HG02759 (cell line): ENCODE data around the gene MAPKAPK3.
A peak's percentile ranks its signal among the peaks of the same experiment; 100 is the strongest.
"Not testable (repeated sequence)": the region's sequence is repeated elsewhere in the genome, so short reads cannot be mapped to it uniquely, and the experiment has no call there.

Source experiments
- ATAC-seq: cut with Tn5 transposase; IDR thresholded peaks from one replicate; pipeline ENCODE4 v1.9.1; 2021; ENCODE audit warnings: mild to moderate bottlenecking, moderate library complexity; ENCODE audit not compliant: unreplicated experiment

MAPKAPK3 gene

DNA sequence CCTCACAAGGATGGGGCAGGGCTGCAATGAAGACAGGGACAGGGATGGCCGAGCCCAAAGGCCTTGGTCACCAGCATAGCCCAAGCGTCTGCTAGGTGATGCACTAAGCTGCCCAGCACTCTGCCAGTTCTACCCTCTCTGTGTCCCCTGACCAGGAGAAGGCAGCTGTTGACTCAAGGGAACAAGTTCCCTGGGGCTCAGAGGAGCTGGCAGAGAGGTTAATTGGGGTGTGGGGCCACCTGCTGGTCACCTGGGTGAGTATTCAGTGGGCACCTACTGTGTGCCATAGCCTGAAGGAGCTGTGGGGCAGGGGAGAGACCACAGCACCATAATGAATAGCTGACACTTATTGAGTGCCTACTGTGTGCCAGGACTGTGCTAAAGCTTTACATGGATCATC, 35.8 kb downstream of the MAPKAPK3 start:
- peak; percentile 52 for ATAC-seq

DNA sequence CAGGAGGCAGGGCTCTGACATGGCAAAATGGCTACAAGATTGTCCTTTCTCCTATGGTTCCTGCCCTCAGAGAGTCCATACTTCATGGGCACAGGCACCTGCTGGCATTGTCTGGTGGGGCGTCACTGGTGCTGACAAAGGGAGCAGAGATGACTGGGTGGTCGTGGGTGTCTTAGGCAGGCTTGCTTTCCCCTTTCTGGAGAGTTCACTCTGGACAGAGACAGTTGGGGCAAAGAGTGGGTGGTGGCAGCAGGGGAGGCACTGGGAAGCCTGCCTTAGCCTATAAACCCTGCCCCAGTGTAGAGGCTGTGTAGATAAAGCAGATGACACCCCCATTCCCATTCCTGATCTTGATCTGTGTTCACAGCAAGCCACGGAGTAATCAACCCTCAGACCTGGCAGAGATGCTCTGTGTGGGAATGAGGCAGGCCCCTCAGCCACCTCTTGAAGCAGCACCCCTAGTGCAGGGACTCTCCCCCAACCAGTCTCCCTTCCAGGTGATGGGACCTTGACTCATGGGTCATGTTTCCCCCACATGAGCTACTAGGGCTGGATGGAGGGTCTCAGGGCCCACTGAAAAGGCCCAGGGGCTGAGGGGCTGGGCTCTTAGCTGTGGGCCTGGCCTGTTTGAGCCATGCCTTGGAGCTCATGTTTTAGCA, 37.1 kb downstream of the MAPKAPK3 start:
- ATAC-seq: no peak

DNA sequence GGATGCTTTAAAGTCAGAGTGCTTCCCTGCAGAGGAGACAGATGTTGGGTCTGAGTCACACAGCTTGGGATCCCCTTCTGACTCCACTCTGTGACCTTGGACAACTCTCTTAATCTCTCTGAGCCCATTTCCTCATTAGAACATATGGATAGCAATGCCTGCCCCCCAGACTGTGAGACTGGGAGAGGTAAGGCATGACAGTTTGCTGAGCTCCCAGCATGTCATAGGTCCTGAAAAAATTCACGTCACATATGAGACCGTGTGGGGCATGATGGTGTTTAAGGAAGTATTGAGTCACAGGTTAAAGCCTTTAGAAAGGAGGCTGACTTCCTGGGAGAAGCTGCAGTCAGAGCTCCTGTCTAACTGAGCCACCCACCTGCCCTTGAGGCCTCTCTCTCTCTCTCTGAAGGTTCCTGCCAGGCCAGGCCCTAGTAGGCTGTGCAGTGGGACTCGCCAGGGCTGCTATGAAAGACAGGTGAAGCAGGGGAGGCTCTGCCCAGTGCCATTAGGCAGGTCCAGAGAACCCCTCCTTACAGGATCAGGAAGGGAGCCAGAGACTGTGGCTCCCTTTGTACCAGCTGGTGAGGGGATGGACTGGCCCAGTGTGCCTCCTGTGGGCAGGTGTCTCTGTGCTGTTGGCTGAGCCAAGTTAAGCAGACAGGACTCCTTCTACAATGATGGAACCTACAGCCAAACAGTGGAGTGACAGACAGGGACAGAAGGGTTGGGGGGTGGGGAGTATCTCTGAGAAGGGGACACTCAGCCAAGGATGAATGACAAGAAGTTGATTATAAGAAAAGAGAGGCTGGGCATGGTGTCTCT, 38.3 kb downstream of the MAPKAPK3 start:
- ATAC-seq: no peak

DNA sequence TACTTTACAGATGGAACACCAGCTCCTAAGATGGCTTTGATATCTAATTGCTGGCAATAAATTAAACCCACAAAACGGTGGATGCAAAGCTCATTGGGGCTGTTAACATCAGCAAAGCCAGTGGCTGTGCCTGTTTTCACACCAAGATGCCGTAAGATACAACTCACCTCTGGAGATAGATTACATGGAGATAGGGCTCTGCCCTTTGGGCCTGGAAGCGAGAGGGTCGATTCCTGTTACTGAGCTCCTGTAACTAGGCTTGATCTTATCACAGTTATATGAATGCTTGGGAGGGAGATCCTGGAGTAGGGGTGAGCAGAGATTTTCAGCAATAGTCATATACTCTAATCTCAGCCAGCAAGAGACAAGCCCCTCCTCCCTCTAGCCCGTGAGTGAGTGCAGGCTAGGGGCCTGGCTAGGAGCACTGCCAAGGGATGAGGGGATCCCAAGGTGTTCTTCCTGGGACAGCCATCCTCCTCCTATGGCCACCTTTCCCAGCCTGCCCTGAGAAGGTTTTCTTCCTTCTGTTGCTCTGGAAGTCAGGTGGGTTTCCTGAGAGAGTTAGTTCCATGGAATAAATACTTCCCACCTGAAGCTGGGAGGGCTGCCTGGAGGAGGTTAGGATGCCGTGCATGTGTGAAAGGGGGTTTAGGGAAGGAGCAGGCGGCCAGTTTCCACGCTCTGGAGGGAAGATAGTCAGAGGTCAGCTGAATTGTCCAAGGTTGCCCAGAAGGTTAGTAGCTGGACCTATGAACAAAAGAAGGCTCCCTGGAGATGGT, 39.7 kb downstream of the MAPKAPK3 start:
- no peak for ATAC-seq

DNA sequence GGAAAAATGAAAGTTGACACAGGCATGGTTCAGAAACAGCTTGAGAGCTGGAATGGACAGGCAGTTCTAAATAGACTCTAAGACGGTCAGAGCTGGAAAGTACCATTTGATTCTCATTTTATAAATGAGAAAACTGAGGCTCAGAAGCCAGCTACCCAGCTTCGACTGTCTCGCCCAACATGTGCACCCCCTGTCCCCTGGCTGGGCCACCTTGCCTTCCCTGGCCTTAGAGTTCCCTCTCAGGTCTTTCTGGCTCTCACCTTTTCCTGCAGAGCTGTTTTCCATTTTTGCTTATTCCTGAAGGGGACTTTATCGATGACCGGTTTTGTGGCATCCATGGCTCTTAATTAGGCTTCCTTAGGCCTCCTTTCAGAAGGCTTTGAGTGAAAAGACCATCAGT, 40.5 kb downstream of the MAPKAPK3 start:
- no peak for ATAC-seq

DNA sequence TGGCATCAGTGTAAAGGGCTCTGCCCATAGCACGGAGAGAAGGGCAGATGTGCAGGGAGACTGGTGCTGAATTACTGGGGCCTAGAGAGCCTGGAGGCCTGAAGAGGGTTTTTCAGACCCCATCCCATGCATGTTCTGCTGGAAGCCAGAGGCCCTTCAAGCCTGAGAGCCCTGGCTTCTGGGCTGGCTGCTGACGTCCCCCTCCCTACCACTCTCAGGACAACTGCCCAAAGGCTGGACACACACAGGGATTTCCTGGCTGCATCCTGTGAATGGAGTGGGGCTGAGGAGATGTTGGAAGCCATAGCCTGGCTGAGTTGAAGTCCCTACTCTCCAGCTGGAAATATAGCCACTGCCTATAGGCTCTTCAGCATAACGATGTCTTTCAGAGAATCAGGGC, 40.9 kb downstream of the MAPKAPK3 start:
- no peak for ATAC-seq

DNA sequence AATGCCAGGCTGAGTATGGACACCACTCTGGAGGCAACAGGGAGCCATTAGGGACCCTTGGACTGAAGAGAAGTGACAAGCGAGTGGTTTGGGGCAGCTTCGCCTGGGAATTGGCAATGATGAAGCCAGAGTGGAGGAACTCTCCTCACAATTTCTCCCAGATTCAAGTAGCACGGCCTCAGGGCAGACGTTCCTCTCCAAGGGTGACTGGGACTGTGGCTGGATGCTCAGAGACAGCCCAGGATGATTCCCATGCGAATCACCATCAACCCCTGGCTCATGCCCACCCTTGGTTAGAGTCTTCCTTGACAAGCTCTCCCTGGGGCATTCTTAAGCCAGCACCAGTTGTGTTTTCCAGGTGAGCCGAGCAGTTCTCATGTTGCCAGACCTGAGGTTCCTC, 41.5 kb downstream of the MAPKAPK3 start:
- no peak for ATAC-seq

DNA sequence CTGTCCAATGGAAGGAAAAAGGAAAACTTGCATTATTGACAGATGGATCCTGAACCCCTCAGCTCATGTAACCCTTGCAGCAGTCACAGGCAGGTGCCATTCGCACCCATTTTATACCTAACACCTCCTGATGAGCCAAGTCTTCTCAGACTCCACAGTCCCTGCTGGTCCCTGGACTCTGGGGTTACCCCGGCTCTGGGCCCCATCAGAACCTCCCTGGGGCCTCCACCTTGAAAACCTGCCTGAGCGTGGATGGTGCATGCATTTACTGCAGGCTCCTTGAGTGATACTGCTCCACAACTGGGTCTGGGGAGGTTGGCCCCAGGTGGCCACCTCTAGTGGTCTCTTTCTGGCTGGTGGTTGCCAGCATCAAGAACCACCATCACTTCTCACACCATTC, 41.9 kb downstream of the MAPKAPK3 start:
- no peak for ATAC-seq

DNA sequence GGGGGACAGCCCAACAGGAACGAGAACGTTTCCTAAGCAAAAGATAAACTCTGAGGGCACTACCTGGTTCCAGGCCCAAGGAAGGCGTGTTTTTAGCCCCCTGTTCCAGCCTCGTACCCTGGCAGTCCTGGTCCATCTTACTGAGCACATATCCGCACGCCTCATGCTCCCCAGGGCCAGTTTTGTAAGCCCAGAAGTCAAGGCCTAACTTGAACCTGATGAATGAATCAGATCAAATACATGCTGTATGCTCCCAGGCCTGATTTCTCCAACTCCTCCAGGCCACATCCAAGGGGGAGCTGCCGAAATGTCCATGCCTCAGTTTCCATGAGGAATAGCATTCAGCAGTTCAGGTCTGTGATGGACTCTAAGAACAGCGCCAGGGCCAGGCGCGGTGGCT, 43.4 kb downstream of the MAPKAPK3 start:
- no peak for ATAC-seq

DNA sequence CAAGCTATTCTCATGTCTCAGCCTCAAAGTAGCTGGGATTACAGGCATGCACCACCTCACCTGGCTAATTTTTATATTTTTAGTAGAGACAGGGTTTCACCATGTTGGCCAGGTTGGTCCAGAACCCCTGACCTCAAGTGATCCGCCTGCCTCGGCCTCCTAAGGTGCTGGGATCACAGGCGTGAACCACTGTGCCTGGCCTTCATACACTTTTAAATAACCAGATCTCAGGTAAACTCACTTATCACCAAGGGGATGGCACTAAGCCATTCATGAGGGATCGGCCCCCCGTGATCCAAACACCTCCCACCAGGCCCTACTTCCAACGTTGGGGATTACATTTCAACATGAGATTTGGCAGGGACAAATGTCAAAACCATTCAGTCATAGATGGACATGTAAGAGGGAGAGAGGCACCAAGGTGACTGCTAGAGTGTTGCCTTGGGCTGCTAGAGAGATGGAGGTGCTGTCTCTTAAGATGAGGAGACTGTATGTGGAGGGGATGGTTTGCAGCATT, 44.4 kb downstream of the MAPKAPK3 start:
- ATAC-seq: no peak

DNA sequence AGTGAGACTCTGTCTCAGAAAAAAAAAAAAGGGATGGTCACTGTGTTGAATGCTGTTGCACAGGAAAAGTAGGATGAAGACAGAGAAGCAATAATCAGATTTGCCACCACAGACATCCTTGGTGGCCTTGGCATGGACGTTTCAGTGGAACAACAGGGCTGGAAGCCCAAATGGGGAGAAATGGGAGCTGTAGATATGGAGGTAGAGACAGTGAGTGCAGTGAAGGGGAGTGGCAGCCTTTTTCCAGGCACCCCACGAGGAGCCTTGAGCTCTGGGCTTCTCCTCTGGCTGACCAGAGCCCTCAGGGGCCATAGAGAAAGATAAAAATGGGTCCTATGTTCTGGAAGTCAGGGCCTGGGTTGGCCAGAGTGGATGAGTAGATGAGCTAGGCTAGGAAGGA, 45.5 kb downstream of the MAPKAPK3 start:
- ATAC-seq: no peak

DNA sequence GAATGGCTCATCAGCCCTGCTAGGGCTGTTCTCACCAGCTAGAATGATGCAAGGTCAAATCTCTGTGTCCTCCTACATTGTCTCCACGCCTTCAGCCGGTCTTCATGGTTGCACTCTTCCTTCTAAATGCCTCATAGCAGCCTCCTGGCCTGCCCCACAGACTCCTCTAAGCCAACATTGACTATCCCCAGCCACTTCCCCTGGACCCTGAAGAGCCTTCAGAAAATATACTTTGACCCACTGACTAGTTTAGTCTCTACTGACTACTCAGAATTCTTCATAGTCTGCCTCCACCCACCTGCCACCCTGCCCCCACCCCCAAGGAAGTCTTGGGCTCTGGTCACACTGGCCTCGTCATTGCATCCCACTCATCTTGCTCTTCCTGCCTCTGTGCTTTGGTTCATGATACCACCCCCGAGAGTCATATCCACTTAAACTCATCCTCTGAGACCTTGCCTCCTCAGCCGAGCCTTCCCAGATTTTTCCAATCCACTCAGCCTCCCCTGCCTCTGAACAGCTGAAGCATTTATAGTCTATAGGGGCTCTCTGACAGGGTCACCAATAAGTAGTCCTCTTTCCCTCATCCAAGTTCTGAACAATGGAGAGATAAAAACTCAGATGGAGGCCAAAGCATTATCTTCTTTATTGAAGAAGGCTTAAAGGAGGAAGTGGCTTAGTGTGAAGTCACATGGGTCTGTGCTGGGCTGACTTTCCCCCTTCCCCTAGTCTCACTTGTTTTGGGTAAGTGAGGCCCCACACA, 48.3 kb downstream of the MAPKAPK3 start:
- ATAC-seq: no peak

DNA sequence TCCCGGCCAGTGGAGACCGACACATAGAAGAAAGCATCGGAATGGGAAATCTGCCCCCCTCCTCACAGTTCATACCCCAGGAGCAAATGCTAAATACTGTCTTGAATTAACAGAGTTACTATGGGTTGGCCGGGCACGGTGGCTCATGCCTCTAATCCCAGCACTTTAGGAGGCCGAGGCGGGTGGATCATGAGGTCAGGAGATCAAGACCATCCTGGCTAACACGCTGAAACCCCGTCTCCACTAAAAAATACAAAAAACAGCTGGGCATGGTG, 48.8 kb downstream of the MAPKAPK3 start:
- not testable (repeated sequence) for ATAC-seq

DNA sequence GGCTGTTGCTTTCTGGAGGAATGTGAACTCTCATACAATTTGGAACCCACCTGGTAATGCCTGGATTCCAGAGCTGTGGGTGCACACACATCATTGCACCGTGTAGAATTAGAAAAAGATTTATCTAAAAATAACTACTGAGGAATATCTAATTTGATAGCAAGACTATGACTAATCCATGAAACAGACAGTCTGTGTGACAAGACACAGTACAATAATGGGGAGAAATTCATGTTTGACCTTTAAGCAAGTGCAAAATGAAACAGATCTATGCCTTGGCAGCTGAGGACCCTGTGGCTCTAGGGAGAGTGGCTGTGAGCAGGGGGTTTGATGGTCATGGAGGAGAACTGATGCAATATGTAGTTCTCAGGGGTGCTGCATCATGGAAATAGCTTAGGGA, 49.9 kb downstream of the MAPKAPK3 start:
- ATAC-seq: no peak

DNA sequence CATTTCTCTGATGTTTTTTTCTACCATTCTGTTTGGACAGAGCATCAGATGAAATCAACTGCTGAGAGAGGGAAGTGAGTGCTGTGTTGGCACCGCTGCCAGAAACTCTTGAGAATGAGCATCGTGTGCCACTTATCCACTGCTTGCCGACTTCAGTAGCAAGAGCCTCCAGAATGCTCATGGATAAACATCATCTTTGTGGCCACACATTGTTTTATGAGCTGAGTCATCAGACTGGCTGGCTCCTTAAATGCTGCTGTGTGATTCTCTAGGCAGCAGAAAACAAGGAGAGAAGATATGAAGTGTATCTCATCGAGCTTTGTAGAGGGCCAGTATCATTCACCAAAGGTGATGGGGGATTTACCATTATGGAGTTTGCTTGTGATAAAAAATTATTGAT, 54.4 kb downstream of the MAPKAPK3 start:
- no peak for ATAC-seq

DNA sequence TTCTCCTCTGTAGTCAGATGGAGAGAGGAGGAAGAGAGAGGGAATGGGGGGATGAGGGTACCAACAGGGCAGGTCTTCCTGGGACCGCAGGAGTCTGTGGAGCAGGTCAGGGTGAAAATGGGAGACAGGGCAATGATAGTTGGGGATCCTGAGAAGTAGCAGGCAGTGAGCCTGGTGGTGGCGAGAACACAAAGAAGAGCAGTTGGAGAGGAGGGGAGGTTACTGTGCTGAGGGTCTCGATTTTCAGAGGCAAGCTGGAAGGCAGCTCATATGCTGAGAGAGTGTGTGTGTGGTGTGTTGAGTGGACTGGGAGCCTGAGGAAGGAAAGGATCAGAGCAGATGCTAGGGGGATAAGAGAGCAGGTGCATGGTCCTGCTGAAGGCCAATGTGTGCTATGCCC, 55.7 kb downstream of the MAPKAPK3 start:
- ATAC-seq: no peak

DNA sequence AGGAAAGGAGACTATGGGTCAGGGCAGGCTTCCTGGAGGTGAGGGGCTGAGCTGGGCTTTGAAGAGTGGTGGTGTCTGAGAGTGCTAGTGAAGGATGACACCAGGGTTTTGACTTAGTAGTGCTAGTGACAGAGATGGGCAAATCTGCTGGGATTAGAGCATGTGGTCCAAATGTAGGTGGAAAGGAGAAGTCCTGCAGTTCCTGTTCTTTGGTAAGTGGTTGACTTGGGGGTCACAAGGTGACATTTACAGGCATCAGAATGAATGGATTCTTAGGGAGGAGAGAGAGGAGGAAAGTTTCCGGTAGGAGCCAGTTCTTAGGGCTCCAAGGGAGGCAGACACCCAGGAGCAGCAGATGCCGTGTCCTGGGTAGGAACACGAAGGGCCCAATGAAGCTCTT, 57.0 kb downstream of the MAPKAPK3 start:
- no peak for ATAC-seq

DNA sequence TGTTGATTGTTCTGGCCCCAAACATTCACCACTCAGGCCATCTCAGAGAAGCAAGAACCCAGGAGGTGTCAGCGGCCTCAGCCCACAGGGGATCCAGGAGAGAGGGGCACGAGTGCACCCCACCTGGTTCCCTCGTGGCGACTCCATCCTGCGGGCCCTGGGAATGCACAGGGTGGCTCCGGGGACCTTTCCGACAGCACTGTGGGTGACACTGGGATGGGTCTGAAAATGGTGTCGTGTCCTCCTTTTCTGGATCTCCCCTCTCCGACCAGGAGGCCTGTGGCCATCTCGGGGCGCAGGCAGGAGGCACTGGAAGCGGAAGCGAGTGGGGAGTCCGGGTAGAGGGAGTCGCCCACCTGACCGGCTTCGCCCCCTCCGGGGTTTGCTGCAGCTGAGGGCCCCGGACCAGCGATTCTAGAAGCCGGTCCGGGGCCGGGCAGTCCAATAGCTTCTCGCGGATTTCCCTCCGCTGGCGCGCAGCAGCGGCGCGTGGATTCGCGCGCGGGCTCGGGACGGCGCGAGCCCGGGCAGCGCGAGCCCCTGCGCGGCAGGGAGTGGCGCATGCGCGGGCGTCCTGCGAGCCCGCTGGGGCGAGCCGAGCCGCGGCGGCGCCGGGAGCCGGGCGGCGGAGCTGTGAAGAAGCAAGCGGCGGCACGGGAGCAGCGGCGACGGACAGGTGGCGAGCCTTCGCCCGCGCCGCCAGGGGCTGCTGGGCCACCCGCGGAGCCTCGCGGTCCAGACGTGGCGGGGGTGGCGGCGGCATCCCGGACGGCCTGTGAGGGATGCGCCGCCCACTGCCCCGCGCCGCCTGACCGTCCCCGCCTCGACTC, 57.6 kb downstream of the MAPKAPK3 start, which contains the start of gene DOCK3:
TSS of gene DOCK3 (plus strand) at position 579 of the 830 bp plus-strand sequence. CDS start 337 bp downstream, outside the sequence.
- ATAC-seq: peak; percentile 78

DNA sequence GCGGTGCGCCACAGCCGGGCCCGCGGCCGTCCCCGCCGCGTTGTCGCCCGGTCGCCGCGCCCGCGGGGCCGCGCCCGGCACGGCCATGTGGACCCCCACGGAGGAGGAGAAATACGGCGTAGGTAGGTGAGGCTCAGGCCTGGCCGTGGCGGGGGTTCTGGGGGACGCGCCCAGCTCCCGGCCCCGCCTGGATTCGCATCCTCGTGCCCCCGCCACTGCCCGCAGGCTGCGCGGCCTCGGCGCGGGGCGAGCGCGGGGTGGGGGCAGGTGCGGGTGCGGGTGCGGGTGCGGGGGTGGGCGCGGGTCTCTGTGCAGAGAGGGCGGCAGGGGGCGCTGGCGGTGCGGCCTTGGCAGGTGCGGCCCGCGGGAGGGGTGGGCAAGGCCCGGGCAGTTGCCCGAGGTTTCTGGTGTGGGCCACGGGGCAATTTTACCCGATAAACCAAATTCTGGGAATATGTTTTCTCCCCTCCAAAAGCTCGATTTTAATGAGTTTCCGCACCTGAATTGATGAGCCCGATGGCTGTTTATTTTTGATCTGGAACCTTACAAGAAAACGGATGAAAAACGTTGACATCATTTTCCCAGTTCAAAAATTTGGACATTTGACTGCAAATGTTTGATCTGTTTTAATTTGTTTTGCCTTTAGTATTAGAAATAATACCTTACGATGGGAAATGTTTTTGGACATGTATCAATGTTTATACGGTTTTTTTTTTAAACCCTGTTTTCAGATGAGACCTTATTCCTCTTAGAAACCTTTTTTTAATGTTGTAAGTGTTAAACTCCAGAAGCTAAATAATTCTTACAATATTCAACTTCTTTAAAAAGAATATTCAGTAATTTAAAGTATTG, 58.5 kb downstream of the MAPKAPK3 start:
- ATAC-seq: peak; percentile 47
